Gastrocnemius medialis (tissue), 4 donors: ENCODE data around the gene MCOLN2. TPM values are rescaled to one million over a fixed set of nuclear protein-coding genes. Genes with fewer than 3 reads are reported as not detected.

Experiments
- ATAC-seq, 2 donors: fragments of 150-250 bp; one replicate each; pipeline ENCODE4 v1.9.1; 2016
- DNase-seq, 2 donors: peaks; one replicate each; pipeline ENCODE4 v3.0.0-alpha.2; 2019
- H3K27ac ChIP-seq, 4 donors: fragments of 200-600 bp; sonication (generic); 1 replicate in 1 of 4; 2 replicates in 3 of 4; pipeline ENCODE4 v1.5.1; 2016 to 2018; ENCODE audit warnings: mild to moderate bottlenecking in 2 of 4, moderate library complexity in 1 of 4
- H3K27me3 ChIP-seq, 3 donors: fragments of 200-600 bp; sonication (generic) in 2 of 3; 1 replicate in 1 of 3; 2 replicates in 2 of 3; pipeline versions ENCODE4 v1.5.1 to v1.6.0; 2016 to 2019; ENCODE audit warnings: mild to moderate bottlenecking in 1 of 3, moderate library complexity in 1 of 3
- H3K36me3 ChIP-seq, 2 donors: fragments of 200-600 bp; sonication (generic) in 1 of 2; one replicate each; pipeline ENCODE4 v1.5.1; 2017 to 2018
- H3K4me1 ChIP-seq, 2 donors: fragments of 200-600 bp; sonication (generic) in 1 of 2; one replicate each; pipeline ENCODE4 v1.5.1; 2016 to 2017; ENCODE audit warnings: mild to moderate bottlenecking in 2 of 2
- H3K4me3 ChIP-seq, 4 donors: fragments of 200-600 bp; sonication (generic) in 3 of 4; 1 replicate in 1 of 4; 2 replicates in 3 of 4; pipeline ENCODE4 v1.5.1; 2016 to 2019; ENCODE audit warnings: mild to moderate bottlenecking in 2 of 4
- H3K9me3 ChIP-seq, 3 donors: fragments of 200-600 bp; sonication (generic) in 2 of 3; 1 replicate in 1 of 3; 2 replicates in 2 of 3; pipeline ENCODE4 v1.5.1; 2016 to 2019
- POLR2A ChIP-seq, 2 donors: fragments of 450-650 bp; IDR thresholded peaks; one replicate each; pipeline ENCODE4 v1.6.1; 2017; ENCODE audit warnings: antibody characterized with exemption in 2 of 2, mild to moderate bottlenecking in 2 of 2, moderate library complexity in 2 of 2
- in situ Hi-C, 4 donors: fragments of 200-750 bp; cut with MboI; loops; one replicate each; pipeline versions ENCODE4 v1.15.0 to v1.8.0; 2017; ENCODE audit warnings: low sequenced_read_pairs in 4 of 4
- intact Hi-C: fragments of 100-400 bp; cut with DNase I; formaldehyde crosslinking; loops from one replicate; pipeline ENCODE4 v1.15.1; 2023; ENCODE audit warnings: low total_unique reads
- total RNA-seq, 4 donors: library from RNA; depleted of rRNA; stranded (reverse); fragments of >200 nt; gene quantifications; one replicate each; pipeline versions ENCODE4 v1.1.0 to v1.2.3, GENCODE V29; 2016
- TF ChIP-seq, protein P1 (sequence below), 5 experiments: fragments of 450-650 bp in 3 of 5; fragments of 200-600 bp in 2 of 5; sonication (generic) in 2 of 5; IDR thresholded peaks in 4 of 5; conservative IDR thresholded peaks in 1 of 5; 1 replicate in 4 of 5; 2 replicates in 1 of 5; pipeline ENCODE4 v1.5.1; 2016 to 2019; ENCODE audit warnings: antibody characterized with exemption in 5 of 5, mild to moderate bottlenecking in 3 of 5, moderate library complexity in 3 of 5

MCOLN2 gene
- total RNA-seq, 4 donors from 2014 or later = 0.22 to 3.0 TPM; not detected in 2

DNA sequence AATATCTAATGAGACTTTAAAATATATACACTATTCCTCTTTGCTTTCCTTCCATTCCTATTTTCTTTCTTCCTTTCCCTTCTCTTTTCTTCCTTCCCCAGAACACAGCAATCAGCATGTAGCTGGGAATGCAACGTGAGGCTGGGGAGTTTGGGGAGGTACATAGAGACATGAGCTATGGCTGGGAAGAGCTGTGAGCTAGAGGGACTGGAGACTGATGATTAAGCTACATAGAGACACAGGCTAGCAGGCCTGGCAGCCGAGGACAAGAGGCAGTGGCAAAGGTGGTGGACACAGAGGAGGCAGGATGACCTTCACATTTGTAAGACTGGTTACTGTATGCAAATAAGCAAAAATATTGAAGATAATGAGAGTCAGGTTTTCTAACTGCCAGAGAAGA is 111.4 kb downstream of the MCOLN2 start:
- DNase-seq (no peak), ATAC-seq (no peak)
- Histone ChIP-seq H3K9me3 (no peaks in the 10 kb centered on the region), H3K27me3 (no peaks in the 10 kb centered on the region), H3K4me1 (no peaks in the 10 kb centered on the region), H3K27ac (no peak overlapping the region), H3K36me3 (no peaks in the 10 kb centered on the region), H3K4me3 (no peak overlapping the region)
- TF ChIP-seq, protein P1, sequence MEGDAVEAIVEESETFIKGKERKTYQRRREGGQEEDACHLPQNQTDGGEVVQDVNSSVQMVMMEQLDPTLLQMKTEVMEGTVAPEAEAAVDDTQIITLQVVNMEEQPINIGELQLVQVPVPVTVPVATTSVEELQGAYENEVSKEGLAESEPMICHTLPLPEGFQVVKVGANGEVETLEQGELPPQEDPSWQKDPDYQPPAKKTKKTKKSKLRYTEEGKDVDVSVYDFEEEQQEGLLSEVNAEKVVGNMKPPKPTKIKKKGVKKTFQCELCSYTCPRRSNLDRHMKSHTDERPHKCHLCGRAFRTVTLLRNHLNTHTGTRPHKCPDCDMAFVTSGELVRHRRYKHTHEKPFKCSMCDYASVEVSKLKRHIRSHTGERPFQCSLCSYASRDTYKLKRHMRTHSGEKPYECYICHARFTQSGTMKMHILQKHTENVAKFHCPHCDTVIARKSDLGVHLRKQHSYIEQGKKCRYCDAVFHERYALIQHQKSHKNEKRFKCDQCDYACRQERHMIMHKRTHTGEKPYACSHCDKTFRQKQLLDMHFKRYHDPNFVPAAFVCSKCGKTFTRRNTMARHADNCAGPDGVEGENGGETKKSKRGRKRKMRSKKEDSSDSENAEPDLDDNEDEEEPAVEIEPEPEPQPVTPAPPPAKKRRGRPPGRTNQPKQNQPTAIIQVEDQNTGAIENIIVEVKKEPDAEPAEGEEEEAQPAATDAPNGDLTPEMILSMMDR (IDR thresholded peaks at IDR 0.05 in 4 of 5, conservative IDR thresholded peaks at IDR 0.05 in 1 of 5) = no peak
- TF ChIP-seq POLR2A (IDR thresholded peaks at IDR 0.05) = no peak
- in situ Hi-C loops = no loop called here
- intact Hi-C loops = no loop called here

DNA sequence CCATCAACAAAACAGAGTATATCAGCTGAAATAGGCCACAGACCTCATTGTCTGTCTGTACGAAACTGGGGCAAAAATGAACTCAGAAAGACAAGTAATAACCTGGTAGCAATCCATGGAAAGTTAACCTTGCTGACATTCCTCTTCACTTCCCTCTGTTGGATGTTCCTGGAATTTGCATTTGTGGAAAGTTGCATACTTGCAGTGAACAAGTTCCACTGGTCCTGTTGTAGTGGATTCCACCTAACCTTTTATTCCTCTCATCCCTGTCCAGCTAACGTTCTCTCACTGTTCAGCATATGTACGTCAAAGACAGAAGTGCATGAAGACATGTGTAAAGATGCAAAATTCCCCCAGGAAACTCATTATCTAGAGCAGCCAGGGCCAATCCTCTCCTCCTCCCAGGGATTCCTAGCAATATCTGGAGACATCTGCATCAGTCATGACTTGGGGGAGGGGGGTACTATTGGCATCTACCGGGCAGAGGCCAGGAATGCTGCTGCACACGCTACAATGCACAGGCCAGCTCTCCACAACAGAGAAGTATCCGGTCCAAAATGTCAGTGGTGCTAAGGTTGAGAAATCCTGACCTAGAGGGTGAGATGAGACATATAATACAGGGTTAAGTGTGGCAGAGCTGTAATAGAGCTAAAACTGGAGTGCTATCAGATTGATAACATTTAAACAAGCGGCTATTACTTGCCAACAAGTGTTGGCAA is 112.1 kb downstream of the MCOLN2 start:
- Histone ChIP-seq H3K27ac (no peak overlapping the region), H3K4me1 (no peaks in the 10 kb centered on the region), H3K27me3 (no peaks in the 10 kb centered on the region), H3K9me3 (no peaks in the 10 kb centered on the region), H3K36me3 (no peaks in the 10 kb centered on the region), H3K4me3 (no peak overlapping the region)
- TF ChIP-seq, protein P1 (IDR thresholded peaks at IDR 0.05 in 4 of 5, conservative IDR thresholded peaks at IDR 0.05 in 1 of 5) = no peak
- no peak for TF ChIP-seq POLR2A (IDR thresholded peaks at IDR 0.05)
- intact Hi-C loops = no loop called here
- ATAC-seq (no peak), DNase-seq (no peak)
- in situ Hi-C loops = no loop called here

DNA sequence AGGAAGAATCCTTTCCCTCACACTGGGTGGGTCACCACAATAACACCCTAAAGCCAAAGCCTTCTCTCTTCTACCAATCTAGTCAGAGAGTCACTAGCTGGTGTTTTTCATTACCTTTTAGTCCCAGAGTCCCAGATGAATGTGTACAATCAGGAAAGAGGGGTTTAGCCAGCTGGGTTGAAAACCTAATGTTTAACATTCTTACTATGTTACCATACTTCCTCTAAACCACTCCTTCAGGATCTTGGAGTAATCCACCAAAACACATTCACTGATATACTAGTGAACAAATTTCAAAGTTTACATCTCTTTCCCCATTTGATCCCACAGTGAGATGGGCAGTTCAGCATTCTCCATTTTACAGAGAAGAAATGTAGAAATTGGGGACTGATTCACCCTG is 113.6 kb downstream of the MCOLN2 start:
- H3K4me1 ChIP-seq = no peaks in the 10 kb centered on the region
- no peaks in the 10 kb centered on the region for H3K36me3 ChIP-seq
- no peaks in the 10 kb centered on the region for H3K9me3 ChIP-seq
- in situ Hi-C loops = no loop called here
- DNase-seq = no peak
- intact Hi-C loops = no loop called here
- H3K4me3 ChIP-seq = no peak overlapping the region
- ATAC-seq = no peak
- no peak for TF ChIP-seq POLR2A (IDR thresholded peaks at IDR 0.05)
- TF ChIP-seq, protein P1 (IDR thresholded peaks at IDR 0.05 in 4 of 5, conservative IDR thresholded peaks at IDR 0.05 in 1 of 5) = no peak
- H3K27ac ChIP-seq = no peak overlapping the region
- no peaks in the 10 kb centered on the region for H3K27me3 ChIP-seq

DNA sequence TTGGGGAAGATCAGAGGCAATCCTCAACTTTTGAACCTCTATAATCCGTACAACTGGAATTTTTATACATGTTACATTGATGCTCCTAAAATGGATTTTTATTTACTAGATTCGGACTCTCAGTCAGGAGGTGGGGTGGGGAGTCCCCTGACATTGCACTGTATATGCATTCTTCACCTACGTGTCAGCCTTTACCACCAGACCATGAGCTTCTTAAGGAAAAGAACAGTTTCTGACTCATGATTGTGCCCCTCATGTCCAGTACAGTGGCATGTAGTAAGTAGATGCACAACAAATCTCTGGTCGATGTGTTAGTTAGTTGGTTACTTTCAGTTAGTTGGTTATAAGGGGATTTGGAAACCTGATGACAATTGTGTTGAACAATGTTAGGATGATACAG is 119.3 kb downstream of the MCOLN2 start:
- no peaks in the 10 kb centered on the region for H3K27me3 ChIP-seq
- no peak overlapping the region for H3K4me3 ChIP-seq
- ATAC-seq = no peak
- H3K4me1 ChIP-seq = no peaks in the 10 kb centered on the region
- DNase-seq = no peak
- H3K36me3 ChIP-seq = no peaks in the 10 kb centered on the region
- in situ Hi-C loops (no loop called here), intact Hi-C loops (no loop called here)
- TF ChIP-seq, protein P1 (IDR thresholded peaks at IDR 0.05 in 4 of 5, conservative IDR thresholded peaks at IDR 0.05 in 1 of 5) = no peak
- no peak for TF ChIP-seq POLR2A (IDR thresholded peaks at IDR 0.05)
- no peaks in the 10 kb centered on the region for H3K9me3 ChIP-seq
- no peak overlapping the region for H3K27ac ChIP-seq

DNA sequence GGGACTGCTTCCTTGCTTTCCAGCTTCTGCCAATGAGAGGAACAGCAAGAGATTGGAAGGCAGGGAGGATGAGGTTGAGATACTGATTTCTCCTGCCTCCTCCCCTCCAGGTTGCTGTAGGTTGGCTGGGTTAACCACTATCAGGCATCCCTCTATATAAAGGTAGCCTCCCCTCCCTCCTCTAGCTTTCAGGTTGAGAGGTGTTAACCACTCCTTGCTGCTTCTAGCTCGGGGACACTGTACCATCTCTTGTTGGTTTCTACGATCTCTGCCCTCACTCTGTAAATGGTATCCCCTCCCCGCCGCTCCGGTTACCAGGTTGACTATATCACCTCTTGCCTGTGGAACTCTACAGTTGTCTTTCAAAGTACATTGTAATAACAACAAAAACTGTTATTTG is 120.6 kb downstream of the MCOLN2 start:
- TF ChIP-seq POLR2A (IDR thresholded peaks at IDR 0.05) = no peak
- TF ChIP-seq, protein P1 (IDR thresholded peaks at IDR 0.05 in 4 of 5, conservative IDR thresholded peaks at IDR 0.05 in 1 of 5) = no peak
- Histone ChIP-seq H3K9me3 (no peaks in the 10 kb centered on the region), H3K27me3 (no peaks in the 10 kb centered on the region), H3K27ac (no peak overlapping the region), H3K36me3 (no peaks in the 10 kb centered on the region), H3K4me1 (no peaks in the 10 kb centered on the region), H3K4me3 (no peak overlapping the region)
- in situ Hi-C loops (no loop called here), intact Hi-C loops (no loop called here)
- DNase-seq = no peak
- no peak for ATAC-seq
